T-helper 2 cell (primary cell): ENCODE data around the gene ZNF236.
A peak's percentile ranks its signal among the peaks of the same experiment; 100 is the strongest.
"Not testable (repeated sequence)": the region's sequence is repeated elsewhere in the genome, so short reads cannot be mapped to it uniquely, and the experiment has no call there.

Experiments used
- DNase-seq, 5 experiments: peaks; one replicate each; pipeline versions ENCODE4 v3.0.0 to v3.0.0-alpha.2; 2012 to 2022
- total RNA-seq, 2 donors: gene quantifications; one replicate each; lab custom pipeline; 2026; lab: John Stamatoyannopoulos, UW

The ZNF236 gene
- total RNA-seq: 48.6 to 64.3 reads per million in 2 donors

GRCh38 chr18:76822506-76823160, at the start of gene ZNF236:
TSS of gene ZNF236 (plus strand) at chr18:76822557. CDS start at chr18:76822608, 51 bp downstream.
- peak; percentile 42 to 91 (median 61) for DNase-seq

- DNase-seq: no peak
These were observed 49.7 kb upstream of the ZNF236 start for GRCh38 chr18:76772665-76773064.

- DNase-seq: not testable (repeated sequence)
These were observed 45.3 kb upstream of the ZNF236 start for GRCh38 chr18:76777036-76777435.

GRCh38 chr18:76783786-76784484, 38.4 kb upstream of the ZNF236 start:
- DNase-seq: no peak

GRCh38 chr18:76785872-76786271, 36.5 kb upstream of the ZNF236 start:
- no peak for DNase-seq

GRCh38 chr18:76788571-76789317, 33.6 kb upstream of the ZNF236 start:
- no peak for DNase-seq

- DNase-seq: no peak
These were observed 31.3 kb upstream of the ZNF236 start for GRCh38 chr18:76791106-76791505.

- DNase-seq: no peak
These were observed 30.7 kb upstream of the ZNF236 start for GRCh38 chr18:76791642-76792041.

GRCh38 chr18:76794326-76794725, 28.0 kb upstream of the ZNF236 start:
- no peak for DNase-seq

GRCh38 chr18:76801567-76802505, 20.5 kb upstream of the ZNF236 start:
- DNase-seq: peak; percentile 12 to 32 (median 26)

- DNase-seq: no peak
These were observed 18.9 kb upstream of the ZNF236 start for GRCh38 chr18:76803413-76803812.

- DNase-seq: peak in 4 of 5 experiments; percentile 38 to 69 (median 54)
These were observed 18.5 kb upstream of the ZNF236 start for GRCh38 chr18:76803814-76804213.

GRCh38 chr18:76805221-76805620, 17.1 kb upstream of the ZNF236 start:
- peak in 1 of 5 experiments; percentile 28 for DNase-seq

GRCh38 chr18:76806301-76806700, 16.1 kb upstream of the ZNF236 start:
- no peak for DNase-seq

- no peak for DNase-seq
These were observed 13.8 kb upstream of the ZNF236 start for GRCh38 chr18:76808561-76808960.

- not testable (repeated sequence) for DNase-seq
These were observed 10.8 kb upstream of the ZNF236 start for GRCh38 chr18:76811530-76811929.

- no peak for DNase-seq
These were observed 8.1 kb upstream of the ZNF236 start for GRCh38 chr18:76814256-76814655.

GRCh38 chr18:76816127-76816526, 6.2 kb upstream of the ZNF236 start:
- no peak for DNase-seq

- DNase-seq: no peak
These were observed 4.3 kb upstream of the ZNF236 start for GRCh38 chr18:76817888-76818611.

- DNase-seq: no peak
These were observed 2.8 kb upstream of the ZNF236 start for GRCh38 chr18:76819411-76820136.

GRCh38 chr18:76821356-76821874, 942 bp upstream of the ZNF236 start:
- peak in 1 of 5 experiments; percentile 45 for DNase-seq
